ENCODE data around the gene TMPRSS9.

DNA sequence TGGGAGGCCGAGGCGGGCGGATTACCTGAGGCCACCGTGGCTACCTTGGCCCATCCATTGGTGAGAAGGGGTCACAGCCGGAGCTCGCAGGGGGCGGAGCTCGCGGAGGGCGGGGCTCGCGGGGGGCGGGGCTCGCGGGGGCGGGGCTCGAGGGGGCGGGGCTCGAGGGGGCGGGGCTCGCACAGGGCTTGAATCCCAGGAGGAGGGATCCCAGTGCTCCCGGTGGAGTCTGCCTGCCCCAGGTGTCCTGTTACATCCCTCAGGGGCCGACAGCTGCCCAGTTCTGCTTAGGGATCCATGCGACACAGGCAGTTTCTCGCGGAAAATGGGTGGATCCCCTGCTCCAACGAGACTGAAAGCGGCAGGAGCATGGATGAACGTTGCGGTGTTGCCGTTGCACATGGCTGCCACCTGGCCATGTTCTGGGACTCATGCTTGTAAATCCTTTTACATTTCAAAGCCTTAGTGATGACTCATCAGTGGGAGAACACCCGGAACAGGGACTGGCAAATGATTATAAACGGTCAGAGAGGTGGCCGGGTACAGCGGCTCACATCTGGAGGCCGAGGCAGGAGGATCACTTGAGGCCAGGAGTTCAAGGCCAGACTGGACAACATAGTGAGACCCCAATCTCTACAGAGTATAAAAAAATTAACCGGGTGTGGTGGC, 25.1 kb downstream of the TMPRSS9 start:
- TF ChIP-seq POLR2A (IDR thresholded peaks at IDR 0.05) = no peak
- TF ChIP-seq, protein P1, sequence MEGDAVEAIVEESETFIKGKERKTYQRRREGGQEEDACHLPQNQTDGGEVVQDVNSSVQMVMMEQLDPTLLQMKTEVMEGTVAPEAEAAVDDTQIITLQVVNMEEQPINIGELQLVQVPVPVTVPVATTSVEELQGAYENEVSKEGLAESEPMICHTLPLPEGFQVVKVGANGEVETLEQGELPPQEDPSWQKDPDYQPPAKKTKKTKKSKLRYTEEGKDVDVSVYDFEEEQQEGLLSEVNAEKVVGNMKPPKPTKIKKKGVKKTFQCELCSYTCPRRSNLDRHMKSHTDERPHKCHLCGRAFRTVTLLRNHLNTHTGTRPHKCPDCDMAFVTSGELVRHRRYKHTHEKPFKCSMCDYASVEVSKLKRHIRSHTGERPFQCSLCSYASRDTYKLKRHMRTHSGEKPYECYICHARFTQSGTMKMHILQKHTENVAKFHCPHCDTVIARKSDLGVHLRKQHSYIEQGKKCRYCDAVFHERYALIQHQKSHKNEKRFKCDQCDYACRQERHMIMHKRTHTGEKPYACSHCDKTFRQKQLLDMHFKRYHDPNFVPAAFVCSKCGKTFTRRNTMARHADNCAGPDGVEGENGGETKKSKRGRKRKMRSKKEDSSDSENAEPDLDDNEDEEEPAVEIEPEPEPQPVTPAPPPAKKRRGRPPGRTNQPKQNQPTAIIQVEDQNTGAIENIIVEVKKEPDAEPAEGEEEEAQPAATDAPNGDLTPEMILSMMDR (IDR thresholded peaks at IDR 0.05) = peak in 2 of 6 experiments; percentile 5 to 7
